HEK293 (cell line): ENCODE measurements around the gene GRK3.

Experiments
- EGR2 ChIP-seq: fragments of 450-650 bp; formaldehyde crosslinking; IDR thresholded peaks from 2 replicates; pipeline ENCODE4 v1.5.1; 2016; ENCODE audit warnings: low read depth, missing biosample characterization, missing genetic modification characterization
- GLIS1 ChIP-seq: fragments of 450-650 bp; formaldehyde crosslinking; IDR thresholded peaks from 2 replicates; pipeline ENCODE4 v1.5.1; 2016; ENCODE audit warnings: missing biosample characterization, missing genetic modification characterization
- KLF16 ChIP-seq: fragments of 450-650 bp; formaldehyde crosslinking; IDR thresholded peaks from 2 replicates; pipeline ENCODE4 v1.5.1; 2017; ENCODE audit warnings: missing biosample characterization, missing genetic modification characterization
- SP2 ChIP-seq: fragments of 450-650 bp; formaldehyde crosslinking; IDR thresholded peaks from 2 replicates; pipeline ENCODE4 v1.5.1; 2016; ENCODE audit warnings: missing biosample characterization, missing genetic modification characterization
- ZBTB21 ChIP-seq: fragments of 450-650 bp; formaldehyde crosslinking; IDR thresholded peaks from 2 replicates; pipeline ENCODE4 v1.5.1; 2017; ENCODE audit warnings: missing biosample characterization, missing genetic modification characterization
- ZFP3 ChIP-seq: fragments of 450-650 bp; formaldehyde crosslinking; IDR thresholded peaks from 2 replicates; pipeline ENCODE4 v1.5.1; 2016; ENCODE audit warnings: low read depth, missing biosample characterization, missing genetic modification characterization
- ZIC2 ChIP-seq: fragments of 450-650 bp; formaldehyde crosslinking; IDR thresholded peaks from 2 replicates; pipeline ENCODE4 v1.5.1; 2016; ENCODE audit warnings: missing biosample characterization, missing genetic modification characterization
- ZNF132 ChIP-seq: fragments of 450-650 bp; formaldehyde crosslinking; IDR thresholded peaks from 2 replicates; pipeline ENCODE4 v1.5.1; 2017; ENCODE audit warnings: missing biosample characterization, missing genetic modification characterization, borderline replicate concordance
- ZNF175 ChIP-seq: fragments of 450-650 bp; formaldehyde crosslinking; IDR thresholded peaks from 2 replicates; pipeline ENCODE4 v1.5.1; 2016; ENCODE audit warnings: missing biosample characterization, missing genetic modification characterization
- ZNF19 ChIP-seq: fragments of 450-650 bp; formaldehyde crosslinking; IDR thresholded peaks from 2 replicates; pipeline ENCODE4; 2016; ENCODE audit warnings: missing biosample characterization, missing genetic modification characterization, low read depth
- ZNF221 ChIP-seq: fragments of 450-650 bp; formaldehyde crosslinking; IDR thresholded peaks from 2 replicates; pipeline ENCODE4 v1.5.1; 2017; ENCODE audit warnings: missing biosample characterization, missing genetic modification characterization, borderline replicate concordance
- ZNF23 ChIP-seq: fragments of 450-650 bp; formaldehyde crosslinking; IDR thresholded peaks from 2 replicates; pipeline ENCODE4 v1.5.1; 2016; ENCODE audit warnings: missing biosample characterization, missing genetic modification characterization, borderline replicate concordance
- ZNF274 ChIP-seq, 2 experiments: fragments of 200-500 bp in 1 of 2; fragments of 450-650 bp in 1 of 2; sonication (Bioruptor generic) in 1 of 2; formaldehyde crosslinking in 1 of 2; IDR thresholded peaks; 2 replicates each; pipeline versions ENCODE4 v1.5.1 to v1.6.1; 2014 to 2016; ENCODE audit warnings: borderline replicate concordance in 1 of 2, inconsistent platforms in 1 of 2, low read length in 1 of 2, missing biosample characterization in 1 of 2, missing genetic modification characterization in 1 of 2
- ZNF302 ChIP-seq: fragments of 450-650 bp; formaldehyde crosslinking; IDR thresholded peaks from 2 replicates; pipeline ENCODE4 v1.5.1; 2016; ENCODE audit warnings: missing biosample characterization, missing genetic modification characterization, low read depth
- ZNF366 ChIP-seq: fragments of 450-650 bp; formaldehyde crosslinking; conservative IDR thresholded peaks from 2 replicates; pipeline ENCODE4 v1.5.1; 2016; ENCODE audit warnings: missing biosample characterization, missing genetic modification characterization
- ZNF404 ChIP-seq: fragments of 450-650 bp; formaldehyde crosslinking; IDR thresholded peaks from 2 replicates; pipeline ENCODE4 v1.5.1; 2017; ENCODE audit warnings: missing biosample characterization, missing genetic modification characterization
- ZNF521 ChIP-seq: fragments of 450-650 bp; formaldehyde crosslinking; IDR thresholded peaks from 2 replicates; pipeline ENCODE4 v1.5.1; 2017; ENCODE audit warnings: missing biosample characterization, mild to moderate bottlenecking, missing genetic modification characterization
- ZNF529 ChIP-seq: fragments of 450-650 bp; formaldehyde crosslinking; IDR thresholded peaks from 2 replicates; pipeline ENCODE4 v1.5.1; 2017; ENCODE audit warnings: missing genetic modification characterization, missing biosample characterization; ENCODE audit not compliant: insufficient replicate concordance
- ZNF548 ChIP-seq: fragments of 450-650 bp; formaldehyde crosslinking; IDR thresholded peaks from 2 replicates; pipeline ENCODE4 v1.5.1; 2016; ENCODE audit warnings: missing biosample characterization, missing genetic modification characterization
- ZNF585B ChIP-seq: fragments of 450-650 bp; formaldehyde crosslinking; IDR thresholded peaks from 2 replicates; pipeline ENCODE4 v1.5.1; 2016; ENCODE audit warnings: missing biosample characterization, missing genetic modification characterization
- ZNF626 ChIP-seq: fragments of 450-650 bp; sonication (Bioruptor Pico); formaldehyde crosslinking; IDR thresholded peaks from 2 replicates; pipeline ENCODE4 v1.5.1; 2018; ENCODE audit warnings: missing biosample characterization, missing genetic modification characterization, inconsistent platforms
- ZNF654 ChIP-seq: fragments of 450-650 bp; formaldehyde crosslinking; IDR thresholded peaks from 2 replicates; pipeline ENCODE4 v1.5.1; 2016; ENCODE audit warnings: low read depth, missing biosample characterization, missing genetic modification characterization
- ZNF747 ChIP-seq: fragments of 450-650 bp; formaldehyde crosslinking; IDR thresholded peaks from 2 replicates; pipeline ENCODE4 v1.5.1; 2016; ENCODE audit warnings: missing biosample characterization, missing genetic modification characterization
- ZNF777 ChIP-seq: fragments of 450-650 bp; formaldehyde crosslinking; IDR thresholded peaks from 2 replicates; pipeline ENCODE4 v1.5.1; 2017; ENCODE audit warnings: missing biosample characterization, missing genetic modification characterization, borderline replicate concordance
- TF ChIP-seq, protein P1 (sequence below): fragments of 450-650 bp; formaldehyde crosslinking; IDR thresholded peaks from 2 replicates; pipeline ENCODE4 v1.5.1; 2016; ENCODE audit warnings: missing biosample characterization, missing genetic modification characterization
- TF ChIP-seq, protein P2 (sequence below): sonication (generic); formaldehyde crosslinking; IDR thresholded peaks from 2 replicates; pipeline ENCODE4 v1.8.1; 2022; ENCODE audit warnings: mild to moderate bottlenecking, moderate library complexity, missing genetic modification reagents
- TF ChIP-seq, protein P3 (sequence below): fragments of 450-650 bp; formaldehyde crosslinking; IDR thresholded peaks from 2 replicates; pipeline ENCODE4 v1.5.1; 2017; ENCODE audit warnings: missing biosample characterization, missing genetic modification characterization
- TF ChIP-seq, protein P4 (sequence below): fragments of 450-650 bp; formaldehyde crosslinking; IDR thresholded peaks from 2 replicates; pipeline ENCODE4 v1.5.1; 2016; ENCODE audit warnings: missing biosample characterization, missing genetic modification characterization, low read depth
- TF ChIP-seq, protein P5 (sequence below): fragments of 450-650 bp; formaldehyde crosslinking; IDR thresholded peaks from 2 replicates; pipeline ENCODE4 v1.5.1; 2016; ENCODE audit warnings: missing biosample characterization, missing genetic modification characterization

GRK3 gene

DNA sequence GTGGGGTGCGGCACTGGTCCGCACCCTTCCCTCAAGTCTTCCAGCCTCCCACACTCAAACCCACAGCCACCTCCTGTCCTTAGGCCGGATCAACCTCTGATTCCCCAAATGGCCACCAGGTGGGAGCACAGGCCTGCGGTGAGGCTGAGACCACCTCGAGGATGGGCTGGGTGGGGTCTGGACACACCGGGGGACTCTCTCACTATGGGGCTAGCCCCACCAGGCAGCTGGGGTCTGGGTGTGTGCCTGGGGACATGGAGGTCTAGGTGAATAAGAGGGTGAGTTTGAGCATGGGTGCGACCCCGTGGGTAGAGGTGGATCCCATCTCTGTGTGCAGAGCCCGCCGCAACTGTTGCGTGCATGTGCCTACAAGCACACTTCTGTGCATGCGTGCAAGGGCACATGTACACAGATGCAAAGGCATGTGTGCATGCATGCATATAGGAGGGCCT lies 210.1 kb downstream of the GRK3 start (continued):
- TF ChIP-seq, protein P1, sequence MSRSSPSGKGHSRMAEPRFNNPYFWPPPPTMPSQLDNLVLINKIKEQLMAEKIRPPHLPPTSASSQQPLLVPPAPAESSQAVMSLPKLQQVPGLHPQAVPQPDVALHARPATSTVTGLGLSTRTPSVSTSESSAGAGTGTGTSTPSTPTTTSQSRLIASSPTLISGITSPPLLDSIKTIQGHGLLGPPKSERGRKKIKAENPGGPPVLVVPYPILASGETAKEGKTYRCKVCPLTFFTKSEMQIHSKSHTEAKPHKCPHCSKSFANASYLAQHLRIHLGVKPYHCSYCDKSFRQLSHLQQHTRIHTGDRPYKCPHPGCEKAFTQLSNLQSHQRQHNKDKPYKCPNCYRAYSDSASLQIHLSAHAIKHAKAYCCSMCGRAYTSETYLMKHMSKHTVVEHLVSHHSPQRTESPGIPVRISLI (tag by site-specific recombination): no peak
- TF ChIP-seq ZNF23 (tag by site-specific recombination): no peak
- TF ChIP-seq ZIC2 (tag by site-specific recombination): no peak
- TF ChIP-seq ZNF747: no peak
- no peak for TF ChIP-seq ZNF548 (tag by site-specific recombination)
- TF ChIP-seq ZNF585B (tag by site-specific recombination): no peak
- TF ChIP-seq KLF16 (tag by site-specific recombination): no peak
- TF ChIP-seq ZNF175 (tag by site-specific recombination): no peak
- no peak for TF ChIP-seq SP2
- TF ChIP-seq ZNF529 (tag by site-specific recombination): no peak
- TF ChIP-seq ZNF221 (tag by site-specific recombination): no peak
- TF ChIP-seq, protein P2, sequence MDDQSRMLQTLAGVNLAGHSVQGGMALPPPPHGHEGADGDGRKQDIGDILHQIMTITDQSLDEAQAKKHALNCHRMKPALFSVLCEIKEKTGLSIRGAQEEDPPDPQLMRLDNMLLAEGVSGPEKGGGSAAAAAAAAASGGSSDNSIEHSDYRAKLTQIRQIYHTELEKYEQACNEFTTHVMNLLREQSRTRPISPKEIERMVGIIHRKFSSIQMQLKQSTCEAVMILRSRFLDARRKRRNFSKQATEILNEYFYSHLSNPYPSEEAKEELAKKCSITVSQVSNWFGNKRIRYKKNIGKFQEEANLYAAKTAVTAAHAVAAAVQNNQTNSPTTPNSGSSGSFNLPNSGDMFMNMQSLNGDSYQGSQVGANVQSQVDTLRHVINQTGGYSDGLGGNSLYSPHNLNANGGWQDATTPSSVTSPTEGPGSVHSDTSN: no peak
- no peak for TF ChIP-seq ZNF777
- no peak for TF ChIP-seq ZNF626 (tag by site-specific recombination)
- no peak for TF ChIP-seq ZBTB21
- no peak for TF ChIP-seq ZNF404 (tag by site-specific recombination)
- TF ChIP-seq ZNF654 (tag by site-specific recombination): peak; percentile 61
- TF ChIP-seq ZNF302 (tag by site-specific recombination): no peak
- TF ChIP-seq, protein P3, sequence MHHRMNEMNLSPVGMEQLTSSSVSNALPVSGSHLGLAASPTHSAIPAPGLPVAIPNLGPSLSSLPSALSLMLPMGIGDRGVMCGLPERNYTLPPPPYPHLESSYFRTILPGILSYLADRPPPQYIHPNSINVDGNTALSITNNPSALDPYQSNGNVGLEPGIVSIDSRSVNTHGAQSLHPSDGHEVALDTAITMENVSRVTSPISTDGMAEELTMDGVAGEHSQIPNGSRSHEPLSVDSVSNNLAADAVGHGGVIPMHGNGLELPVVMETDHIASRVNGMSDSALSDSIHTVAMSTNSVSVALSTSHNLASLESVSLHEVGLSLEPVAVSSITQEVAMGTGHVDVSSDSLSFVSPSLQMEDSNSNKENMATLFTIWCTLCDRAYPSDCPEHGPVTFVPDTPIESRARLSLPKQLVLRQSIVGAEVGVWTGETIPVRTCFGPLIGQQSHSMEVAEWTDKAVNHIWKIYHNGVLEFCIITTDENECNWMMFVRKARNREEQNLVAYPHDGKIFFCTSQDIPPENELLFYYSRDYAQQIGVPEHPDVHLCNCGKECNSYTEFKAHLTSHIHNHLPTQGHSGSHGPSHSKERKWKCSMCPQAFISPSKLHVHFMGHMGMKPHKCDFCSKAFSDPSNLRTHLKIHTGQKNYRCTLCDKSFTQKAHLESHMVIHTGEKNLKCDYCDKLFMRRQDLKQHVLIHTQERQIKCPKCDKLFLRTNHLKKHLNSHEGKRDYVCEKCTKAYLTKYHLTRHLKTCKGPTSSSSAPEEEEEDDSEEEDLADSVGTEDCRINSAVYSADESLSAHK (tag by site-specific recombination): no peak
- TF ChIP-seq EGR2: peak; percentile 58
- TF ChIP-seq ZFP3 (tag by site-specific recombination): no peak
- peak; percentile 67 for TF ChIP-seq GLIS1 (tag by site-specific recombination)
- TF ChIP-seq ZNF274 (IDR thresholded peaks at IDR 0.05; ENCODE audit: low read length): no peak
- no peak for TF ChIP-seq ZNF274 (tag by site-specific recombination; IDR thresholded peaks at IDR 0.05; ENCODE audit: borderline replicate concordance)
- no peak for TF ChIP-seq ZNF19 (tag by site-specific recombination)
- no peak for TF ChIP-seq ZNF132
- TF ChIP-seq, protein P4, sequence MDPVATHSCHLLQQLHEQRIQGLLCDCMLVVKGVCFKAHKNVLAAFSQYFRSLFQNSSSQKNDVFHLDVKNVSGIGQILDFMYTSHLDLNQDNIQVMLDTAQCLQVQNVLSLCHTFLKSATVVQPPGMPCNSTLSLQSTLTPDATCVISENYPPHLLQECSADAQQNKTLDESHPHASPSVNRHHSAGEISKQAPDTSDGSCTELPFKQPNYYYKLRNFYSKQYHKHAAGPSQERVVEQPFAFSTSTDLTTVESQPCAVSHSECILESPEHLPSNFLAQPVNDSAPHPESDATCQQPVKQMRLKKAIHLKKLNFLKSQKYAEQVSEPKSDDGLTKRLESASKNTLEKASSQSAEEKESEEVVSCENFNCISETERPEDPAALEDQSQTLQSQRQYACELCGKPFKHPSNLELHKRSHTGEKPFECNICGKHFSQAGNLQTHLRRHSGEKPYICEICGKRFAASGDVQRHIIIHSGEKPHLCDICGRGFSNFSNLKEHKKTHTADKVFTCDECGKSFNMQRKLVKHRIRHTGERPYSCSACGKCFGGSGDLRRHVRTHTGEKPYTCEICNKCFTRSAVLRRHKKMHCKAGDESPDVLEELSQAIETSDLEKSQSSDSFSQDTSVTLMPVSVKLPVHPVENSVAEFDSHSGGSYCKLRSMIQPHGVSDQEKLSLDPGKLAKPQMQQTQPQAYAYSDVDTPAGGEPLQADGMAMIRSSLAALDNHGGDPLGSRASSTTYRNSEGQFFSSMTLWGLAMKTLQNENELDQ (tag by site-specific recombination): no peak
- no peak for TF ChIP-seq ZNF366
- TF ChIP-seq, protein P5, sequence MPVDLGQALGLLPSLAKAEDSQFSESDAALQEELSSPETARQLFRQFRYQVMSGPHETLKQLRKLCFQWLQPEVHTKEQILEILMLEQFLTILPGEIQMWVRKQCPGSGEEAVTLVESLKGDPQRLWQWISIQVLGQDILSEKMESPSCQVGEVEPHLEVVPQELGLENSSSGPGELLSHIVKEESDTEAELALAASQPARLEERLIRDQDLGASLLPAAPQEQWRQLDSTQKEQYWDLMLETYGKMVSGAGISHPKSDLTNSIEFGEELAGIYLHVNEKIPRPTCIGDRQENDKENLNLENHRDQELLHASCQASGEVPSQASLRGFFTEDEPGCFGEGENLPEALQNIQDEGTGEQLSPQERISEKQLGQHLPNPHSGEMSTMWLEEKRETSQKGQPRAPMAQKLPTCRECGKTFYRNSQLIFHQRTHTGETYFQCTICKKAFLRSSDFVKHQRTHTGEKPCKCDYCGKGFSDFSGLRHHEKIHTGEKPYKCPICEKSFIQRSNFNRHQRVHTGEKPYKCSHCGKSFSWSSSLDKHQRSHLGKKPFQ (tag by site-specific recombination): no peak
- TF ChIP-seq ZNF521 (tag by site-specific recombination): no peak
